ENCODE measurements around the gene SPRY4.
"Not testable (repeated sequence)": the region's sequence is repeated elsewhere in the genome, so short reads cannot be mapped to it uniquely, and the experiment has no call there.

Gene SPRY4

GRCh38 chr5:142324871-142325724, at the start of gene SPRY4:
Gene SPRY4 (minus strand): TSS chr5:142325021. CDS start chr5:142315108, 9,913 bp downstream.
- DNase-seq (ENCODE audit: low read depth) = peak; percentile 96

- DNase-seq (ENCODE audit: low read depth) = no peak
These were observed 43.7 kb upstream of the SPRY4 start for GRCh38 chr5:142368529-142368928.

GRCh38 chr5:142366007-142366406, 41.2 kb upstream of the SPRY4 start:
- no peak for DNase-seq (ENCODE audit: low read depth)

- no peak for DNase-seq (ENCODE audit: low read depth)
These were observed 39.7 kb upstream of the SPRY4 start for GRCh38 chr5:142364251-142365145.

- DNase-seq (ENCODE audit: low read depth) = no peak
These were observed 38.8 kb upstream of the SPRY4 start for GRCh38 chr5:142363619-142363963.

GRCh38 chr5:142362193-142362592, 37.4 kb upstream of the SPRY4 start:
- DNase-seq (ENCODE audit: low read depth) = not testable (repeated sequence)

GRCh38 chr5:142360607-142361120, 35.8 kb upstream of the SPRY4 start:
- peak; percentile 76 for DNase-seq (ENCODE audit: low read depth)

- DNase-seq (ENCODE audit: low read depth) = no peak
These were observed 35.3 kb upstream of the SPRY4 start for GRCh38 chr5:142360051-142360498.

- no peak for DNase-seq (ENCODE audit: low read depth)
These were observed 33.8 kb upstream of the SPRY4 start for GRCh38 chr5:142358648-142359047.

GRCh38 chr5:142358121-142358520, 33.3 kb upstream of the SPRY4 start:
- DNase-seq (ENCODE audit: low read depth) = no peak

GRCh38 chr5:142357469-142358090, 32.8 kb upstream of the SPRY4 start:
- DNase-seq (ENCODE audit: low read depth) = peak; percentile 59

DNA sequence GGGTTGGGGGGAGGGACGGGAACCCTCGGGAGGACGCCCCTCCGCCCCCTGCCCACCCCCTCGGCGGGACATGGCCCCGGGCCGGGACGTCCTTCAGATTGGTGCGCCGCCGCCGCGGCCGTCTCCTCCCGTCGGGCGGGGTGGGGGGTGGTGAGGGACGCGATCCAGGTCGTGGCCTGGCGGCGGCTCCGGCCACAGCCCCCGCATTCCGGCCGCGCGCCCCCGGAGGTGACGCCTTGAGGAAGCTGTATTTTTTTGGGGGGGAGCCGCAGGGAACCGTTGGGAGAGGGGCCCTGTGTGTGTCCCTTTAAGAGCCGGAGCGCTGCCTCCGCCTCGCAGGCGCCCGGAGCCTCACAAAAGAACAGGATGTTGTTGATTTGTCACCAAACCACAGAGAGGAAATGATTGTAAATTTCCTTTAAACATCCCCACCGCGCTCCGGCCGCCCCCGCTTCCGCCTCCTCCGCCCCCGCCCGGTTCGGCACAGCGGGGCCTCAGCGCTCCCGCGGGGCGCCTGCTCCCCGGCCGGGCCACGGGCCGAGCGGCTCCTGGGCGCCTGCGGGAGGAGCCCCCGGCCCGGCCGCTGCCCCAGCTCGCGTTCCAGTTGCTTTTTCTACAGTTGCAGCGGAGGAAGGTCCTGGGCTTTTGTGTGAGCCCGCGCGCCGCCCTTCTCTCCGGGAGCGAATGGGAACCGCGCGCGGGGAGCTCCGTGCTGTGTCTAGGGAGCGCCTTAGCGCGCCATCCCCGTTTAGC, 32.1 kb upstream of the SPRY4 start:
- DNase-seq (ENCODE audit: low read depth) = peak; percentile 94

GRCh38 chr5:142356349-142356715, 31.5 kb upstream of the SPRY4 start:
- peak; percentile 65 for DNase-seq (ENCODE audit: low read depth)

GRCh38 chr5:142353071-142353472, 28.3 kb upstream of the SPRY4 start:
- no peak for DNase-seq (ENCODE audit: low read depth)

- no peak for DNase-seq (ENCODE audit: low read depth)
These were observed 25.2 kb upstream of the SPRY4 start for GRCh38 chr5:142350021-142350420.

- DNase-seq (ENCODE audit: low read depth) = no peak
These were observed 21.9 kb upstream of the SPRY4 start for GRCh38 chr5:142346706-142347105.

- not testable (repeated sequence) for DNase-seq (ENCODE audit: low read depth)
These were observed 20.1 kb upstream of the SPRY4 start for GRCh38 chr5:142344915-142345314.

DNA sequence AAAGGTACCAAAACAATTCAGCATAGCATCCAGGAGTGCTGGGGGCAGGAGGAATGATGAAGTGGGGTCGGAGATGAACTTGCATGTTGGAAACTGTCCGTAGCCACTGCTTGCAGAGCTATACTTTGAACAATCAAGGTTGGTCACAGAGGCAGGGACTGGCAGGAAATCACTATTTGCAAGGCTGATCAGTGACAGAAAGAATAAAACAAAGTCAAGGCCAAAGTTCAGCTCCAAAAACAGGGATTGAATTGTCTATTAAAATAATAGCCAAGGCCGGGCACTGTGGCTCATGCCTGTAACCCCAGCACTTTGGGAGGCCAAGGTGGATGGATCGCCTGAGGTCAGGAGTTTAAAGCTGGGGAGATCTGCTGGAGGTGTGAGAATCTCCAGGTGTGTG, 18.7 kb upstream of the SPRY4 start:
- DNase-seq (ENCODE audit: low read depth) = no peak

DNA sequence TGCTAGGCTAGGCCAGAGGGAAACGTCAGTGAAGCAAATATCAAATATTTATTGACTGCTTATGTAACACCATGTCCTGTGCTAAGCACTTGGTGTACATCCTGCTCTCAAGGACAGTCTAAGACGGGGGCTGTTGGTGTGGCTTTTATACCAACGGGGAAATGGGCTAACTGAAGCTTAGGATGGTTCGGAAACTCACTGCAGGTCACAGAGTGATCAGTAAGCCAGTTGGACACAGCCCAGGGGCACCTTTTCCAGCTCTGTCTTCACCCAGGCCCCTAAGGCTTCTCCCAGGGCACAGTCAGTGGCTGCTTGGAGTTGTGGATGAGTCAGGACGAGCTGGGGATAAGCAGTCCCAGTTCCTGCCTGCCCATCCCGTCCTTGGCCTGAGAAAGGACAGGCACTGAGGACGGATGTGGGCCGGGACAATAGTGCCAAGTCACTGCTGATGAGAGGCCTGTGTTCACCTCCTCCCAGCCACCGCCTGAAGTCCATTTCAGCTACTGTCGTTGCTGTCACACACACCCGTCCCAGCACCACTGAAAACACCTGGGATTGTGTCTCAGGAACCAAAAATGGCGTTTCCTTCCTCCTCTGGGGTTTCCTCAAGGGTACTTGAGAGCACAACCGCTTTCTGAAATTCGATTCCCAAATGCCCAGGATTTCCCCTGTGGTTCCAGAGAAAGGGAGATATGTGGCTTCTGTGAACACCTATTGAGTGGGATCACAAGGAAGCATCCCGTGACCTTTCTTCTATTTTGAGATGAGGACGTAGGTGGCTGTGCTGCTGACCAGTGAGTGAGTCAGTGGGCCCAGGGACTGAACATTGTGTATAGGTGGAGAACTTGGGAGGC, 17.5 kb upstream of the SPRY4 start:
- peak; percentile 44 for DNase-seq (ENCODE audit: low read depth)

GRCh38 chr5:142339781-142340180, 15.0 kb upstream of the SPRY4 start:
- DNase-seq (ENCODE audit: low read depth) = no peak

GRCh38 chr5:142334538-142334937, 9.7 kb upstream of the SPRY4 start:
- no peak for DNase-seq (ENCODE audit: low read depth)
